ENCODE data around the gene KCNAB1. TPM values are rescaled to one million over a fixed set of nuclear protein-coding genes. Genes with fewer than 3 reads are reported as not detected.
"Not testable (repeated sequence)": the region's sequence is repeated elsewhere in the genome, so short reads cannot be mapped to it uniquely, and the experiment has no call there.

KCNAB1 gene
- 0.16 and 0.40 TPM in 2 replicates for total RNA-seq
- polyA plus RNA-seq (2012), result 2.8 TPM

- DNase-seq (ENCODE audit: low read depth), result no peak
Measured at GRCh38 chr3:156120528-156121251, at the start of gene KCNAB1. Gene KCNAB1, plus strand, starts transcription at chr3:156120578.

- DNase-seq (ENCODE audit: low read depth), result peak; percentile 2
Measured at GRCh38 chr3:156071031-156071430, 49.3 kb upstream of the KCNAB1 start.

- DNase-seq (ENCODE audit: low read depth), result not testable (repeated sequence)
Measured at GRCh38 chr3:156072950-156073657, 47.3 kb upstream of the KCNAB1 start.

- no peak for DNase-seq (ENCODE audit: low read depth)
Measured at GRCh38 chr3:156090126-156090525, 30.3 kb upstream of the KCNAB1 start.

- DNase-seq (ENCODE audit: low read depth), result no peak
Measured at GRCh38 chr3:156093964-156094363, 26.4 kb upstream of the KCNAB1 start.

GRCh38 chr3:156094391-156094790, 26.0 kb upstream of the KCNAB1 start:
- no peak for DNase-seq (ENCODE audit: low read depth)

GRCh38 chr3:156095652-156096051, 24.7 kb upstream of the KCNAB1 start:
- not testable (repeated sequence) for DNase-seq (ENCODE audit: low read depth)

GRCh38 chr3:156098437-156099035, 21.8 kb upstream of the KCNAB1 start:
- DNase-seq (ENCODE audit: low read depth), result no peak

GRCh38 chr3:156099348-156099747, 21.0 kb upstream of the KCNAB1 start:
- DNase-seq (ENCODE audit: low read depth), result not testable (repeated sequence)

GRCh38 chr3:156099984-156100383, 20.4 kb upstream of the KCNAB1 start:
- DNase-seq (ENCODE audit: low read depth), result not testable (repeated sequence)

- no peak for DNase-seq (ENCODE audit: low read depth)
Measured at GRCh38 chr3:156102267-156102931, 18.0 kb upstream of the KCNAB1 start.

GRCh38 chr3:156106721-156107373, 13.5 kb upstream of the KCNAB1 start:
- DNase-seq (ENCODE audit: low read depth), result peak; percentile 3

GRCh38 chr3:156107504-156107903, 12.9 kb upstream of the KCNAB1 start:
- DNase-seq (ENCODE audit: low read depth), result no peak

GRCh38 chr3:156108616-156109015, 11.8 kb upstream of the KCNAB1 start:
- DNase-seq (ENCODE audit: low read depth), result no peak

GRCh38 chr3:156109989-156110388, 10.4 kb upstream of the KCNAB1 start:
- DNase-seq (ENCODE audit: low read depth), result no peak

GRCh38 chr3:156126467-156126866, 6.1 kb downstream of the KCNAB1 start:
- DNase-seq (ENCODE audit: low read depth), result no peak

- DNase-seq (ENCODE audit: low read depth), result no peak
Measured at GRCh38 chr3:156131241-156131640, 10.9 kb downstream of the KCNAB1 start.

GRCh38 chr3:156131799-156132198, 11.4 kb downstream of the KCNAB1 start:
- no peak for DNase-seq (ENCODE audit: low read depth)

- no peak for DNase-seq (ENCODE audit: low read depth)
Measured at GRCh38 chr3:156132313-156132712, 11.9 kb downstream of the KCNAB1 start.

- no peak for DNase-seq (ENCODE audit: low read depth)
Measured at GRCh38 chr3:156133076-156133475, 12.7 kb downstream of the KCNAB1 start.

Measured in myocyte (in vitro differentiated cells).